WTC11 (cell line): ENCODE results near the gene EHBP1L1. TPM values are rescaled to one million over a fixed set of nuclear protein-coding genes. Genes with fewer than 3 reads are reported as not detected.

ENCODE experiments used
- ATAC-seq: fragments of 200-7000 bp; cut with Tn5 transposase; 2 replicates; pipeline ENCODE4 v1.10.0; 2021; ENCODE audit warnings: mild to moderate bottlenecking, moderate library complexity
- CTCF ChIA-PET: fragments of 300-600 bp; sonication (Branson Sonifier 250); formaldehyde crosslinking; loops from one replicate; lab custom pipeline; 2021; ENCODE audit warnings: antibody characterized with exemption; lab: Charles Lee
- POLR2A ChIA-PET: fragments of 350-600 bp; sonication (Branson Sonifier 250); formaldehyde crosslinking; loops from one replicate; lab custom pipeline; 2021; ENCODE audit warnings: antibody characterized with exemption; lab: Charles Lee
- DNase-seq: peaks from one replicate; pipeline ENCODE4 v3.0.0; 2021; ENCODE audit warnings: low spot score
- H3K27ac Mint-ChIP-seq: 2 replicates; pipeline ENCODE4 v1.8.0; 2021; ENCODE audit warnings: mixed read lengths
- H3K27me3 Mint-ChIP-seq: 2 replicates; pipeline ENCODE4 v1.8.0; 2021; ENCODE audit warnings: low read depth, mild to moderate bottlenecking, moderate library complexity, mixed read lengths
- H3K36me3 Mint-ChIP-seq: 2 replicates; pipeline ENCODE4 v1.8.0; 2021; ENCODE audit warnings: mixed read lengths
- H3K4me1 Mint-ChIP-seq: 2 replicates; pipeline ENCODE4 v1.8.0; 2022; ENCODE audit warnings: mixed read lengths
- H3K4me3 Mint-ChIP-seq: 2 replicates; pipeline ENCODE4 v1.8.0; 2021; ENCODE audit warnings: mild to moderate bottlenecking, moderate library complexity, mixed read lengths
- H3K9me3 Mint-ChIP-seq: 2 replicates; pipeline ENCODE4 v1.8.0; 2021; ENCODE audit warnings: mixed read lengths
- CREB1 ChIP-seq: sonication (generic); formaldehyde crosslinking; IDR thresholded peaks from 2 replicates; pipeline ENCODE4 v1.8.0; 2023; ENCODE audit warnings: mild to moderate bottlenecking, missing genetic modification reagents
- FOXP1 ChIP-seq: sonication (generic); formaldehyde crosslinking; IDR thresholded peaks from 2 replicates; pipeline ENCODE4 v1.8.0; 2022; ENCODE audit warnings: missing genetic modification reagents, mild to moderate bottlenecking, moderate library complexity, borderline replicate concordance
- GTF2I ChIP-seq: fragments of 250-450 bp; sonication (Bioruptor Pico); conservative IDR thresholded peaks from 2 replicates; pipeline ENCODE4 v1.4.0; 2021; ENCODE audit warnings: mild to moderate bottlenecking
- KAT7 ChIP-seq: sonication (generic); formaldehyde crosslinking; IDR thresholded peaks from 2 replicates; pipeline ENCODE4 v1.8.1; 2023; ENCODE audit warnings: missing genetic modification reagents, mild to moderate bottlenecking, borderline replicate concordance
- SP1 ChIP-seq: sonication (generic); formaldehyde crosslinking; conservative IDR thresholded peaks from 2 replicates; pipeline ENCODE4 v1.8.1; 2022; ENCODE audit warnings: missing genetic modification reagents
- TCF7 ChIP-seq: sonication (generic); formaldehyde crosslinking; IDR thresholded peaks from 2 replicates; pipeline ENCODE4 v1.8.0; 2022; ENCODE audit warnings: mild to moderate bottlenecking, low read depth, missing genetic modification reagents, moderate library complexity
- TEAD4 ChIP-seq: sonication (generic); formaldehyde crosslinking; IDR thresholded peaks from 2 replicates; pipeline ENCODE4 v1.8.0; 2022; ENCODE audit warnings: mild to moderate bottlenecking, missing genetic modification reagents
- ZNF396 ChIP-seq: fragments of 250-450 bp; sonication (Bioruptor Pico); IDR thresholded peaks from 2 replicates; pipeline ENCODE4 v1.8.0; 2021; ENCODE audit warnings: mild to moderate bottlenecking, moderate library complexity, borderline replicate concordance
- ZNF423 ChIP-seq: fragments of 250-450 bp; sonication (Bioruptor Pico); IDR thresholded peaks from 2 replicates; pipeline ENCODE4 v2.1.2; 2022; ENCODE audit warnings: mild to moderate bottlenecking, moderate library complexity
- total RNA-seq: library from RNA; stranded (reverse); gene quantifications from 3 replicates; pipeline ENCODE4 v1.2.3, GENCODE V29; 2021
- TF ChIP-seq, protein P1 (sequence below): sonication (generic); formaldehyde crosslinking; IDR thresholded peaks from 2 replicates; pipeline ENCODE4 v1.8.0; 2023; ENCODE audit warnings: mild to moderate bottlenecking, missing genetic modification reagents
- TF ChIP-seq, protein P2 (sequence below): sonication (generic); formaldehyde crosslinking; IDR thresholded peaks from 2 replicates; pipeline ENCODE4 v1.8.1; 2022; ENCODE audit warnings: mild to moderate bottlenecking, moderate library complexity, missing genetic modification reagents
- TF ChIP-seq, protein P3 (sequence below): fragments of 250-450 bp; sonication (Bioruptor Pico); IDR thresholded peaks from 2 replicates; pipeline ENCODE4 v1.9.0; 2021; ENCODE audit warnings: moderate library complexity, mild to moderate bottlenecking, inconsistent platforms, borderline replicate concordance
- TF ChIP-seq, protein P4 (sequence below): sonication (generic); formaldehyde crosslinking; IDR thresholded peaks from 2 replicates; pipeline ENCODE4 v1.8.0; 2022; ENCODE audit warnings: mild to moderate bottlenecking, missing genetic modification reagents
- TF ChIP-seq, protein P5 (sequence below): sonication (generic); formaldehyde crosslinking; IDR thresholded peaks from 2 replicates; pipeline ENCODE4 v1.8.1; 2023; ENCODE audit warnings: mild to moderate bottlenecking, missing genetic modification reagents

EHBP1L1 gene
- total RNA-seq, 1 experiment from 2014 or later, result 11.8 TPM

DNA sequence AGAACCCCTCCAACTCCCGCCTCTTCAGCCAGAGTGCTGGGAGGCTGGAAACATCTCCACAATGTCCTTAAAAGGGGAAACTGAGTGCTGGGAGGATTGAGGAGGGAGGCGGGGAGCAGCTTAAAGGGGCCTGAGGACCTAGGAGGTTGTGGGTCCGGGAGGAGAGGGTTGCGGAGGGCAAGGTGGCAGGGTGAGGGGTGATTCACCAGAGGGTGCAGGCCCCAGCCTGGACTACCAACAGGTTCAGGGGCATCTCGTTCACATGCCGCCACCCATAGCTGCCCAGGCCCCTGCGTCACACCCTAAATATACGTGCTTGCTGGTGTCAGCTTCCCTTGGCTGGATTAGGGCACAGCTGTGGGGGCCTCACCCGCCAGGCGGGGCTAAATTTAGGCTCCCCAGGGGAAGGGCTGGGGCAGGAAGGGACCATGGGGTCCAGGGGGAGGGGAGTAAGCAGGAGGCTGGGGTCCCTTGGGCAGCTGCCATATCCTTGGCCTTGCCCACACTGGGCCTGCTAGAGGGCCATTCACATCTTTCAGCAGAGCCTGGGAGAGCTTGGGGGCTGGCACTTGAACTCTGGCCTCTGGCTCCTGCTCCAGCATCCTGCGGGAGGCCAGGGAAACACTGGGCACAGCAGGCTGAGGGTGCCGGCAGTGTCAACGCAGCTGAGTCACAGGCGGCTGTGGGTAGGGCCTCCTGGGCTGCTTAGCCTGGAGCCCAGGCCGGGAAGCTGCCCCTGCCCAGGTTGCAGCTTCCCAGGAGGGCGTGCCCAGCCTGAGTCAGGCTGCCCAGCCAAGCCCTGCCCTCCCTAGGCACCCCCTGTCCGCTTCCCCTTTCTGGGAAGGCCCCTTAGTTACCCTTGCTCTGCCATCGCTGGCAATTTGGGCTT, 1.3 kb downstream of the EHBP1L1 start (continued):
- TF ChIP-seq, protein P1, sequence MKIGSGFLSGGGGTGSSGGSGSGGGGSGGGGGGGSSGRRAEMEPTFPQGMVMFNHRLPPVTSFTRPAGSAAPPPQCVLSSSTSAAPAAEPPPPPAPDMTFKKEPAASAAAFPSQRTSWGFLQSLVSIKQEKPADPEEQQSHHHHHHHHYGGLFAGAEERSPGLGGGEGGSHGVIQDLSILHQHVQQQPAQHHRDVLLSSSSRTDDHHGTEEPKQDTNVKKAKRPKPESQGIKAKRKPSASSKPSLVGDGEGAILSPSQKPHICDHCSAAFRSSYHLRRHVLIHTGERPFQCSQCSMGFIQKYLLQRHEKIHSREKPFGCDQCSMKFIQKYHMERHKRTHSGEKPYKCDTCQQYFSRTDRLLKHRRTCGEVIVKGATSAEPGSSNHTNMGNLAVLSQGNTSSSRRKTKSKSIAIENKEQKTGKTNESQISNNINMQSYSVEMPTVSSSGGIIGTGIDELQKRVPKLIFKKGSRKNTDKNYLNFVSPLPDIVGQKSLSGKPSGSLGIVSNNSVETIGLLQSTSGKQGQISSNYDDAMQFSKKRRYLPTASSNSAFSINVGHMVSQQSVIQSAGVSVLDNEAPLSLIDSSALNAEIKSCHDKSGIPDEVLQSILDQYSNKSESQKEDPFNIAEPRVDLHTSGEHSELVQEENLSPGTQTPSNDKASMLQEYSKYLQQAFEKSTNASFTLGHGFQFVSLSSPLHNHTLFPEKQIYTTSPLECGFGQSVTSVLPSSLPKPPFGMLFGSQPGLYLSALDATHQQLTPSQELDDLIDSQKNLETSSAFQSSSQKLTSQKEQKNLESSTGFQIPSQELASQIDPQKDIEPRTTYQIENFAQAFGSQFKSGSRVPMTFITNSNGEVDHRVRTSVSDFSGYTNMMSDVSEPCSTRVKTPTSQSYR, result no peak
- TF ChIP-seq, protein P2, sequence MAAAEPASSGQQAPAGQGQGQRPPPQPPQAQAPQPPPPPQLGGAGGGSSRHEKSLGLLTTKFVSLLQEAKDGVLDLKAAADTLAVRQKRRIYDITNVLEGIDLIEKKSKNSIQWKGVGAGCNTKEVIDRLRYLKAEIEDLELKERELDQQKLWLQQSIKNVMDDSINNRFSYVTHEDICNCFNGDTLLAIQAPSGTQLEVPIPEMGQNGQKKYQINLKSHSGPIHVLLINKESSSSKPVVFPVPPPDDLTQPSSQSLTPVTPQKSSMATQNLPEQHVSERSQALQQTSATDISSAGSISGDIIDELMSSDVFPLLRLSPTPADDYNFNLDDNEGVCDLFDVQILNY, result no peak
- TF ChIP-seq KAT7 (CRISPR knock-in tag) (no peak), ZNF423 (no peak), SP1 (CRISPR knock-in tag) (no peak), TEAD4 (CRISPR knock-in tag) (no peak), FOXP1 (CRISPR knock-in tag) (no peak)

DNA sequence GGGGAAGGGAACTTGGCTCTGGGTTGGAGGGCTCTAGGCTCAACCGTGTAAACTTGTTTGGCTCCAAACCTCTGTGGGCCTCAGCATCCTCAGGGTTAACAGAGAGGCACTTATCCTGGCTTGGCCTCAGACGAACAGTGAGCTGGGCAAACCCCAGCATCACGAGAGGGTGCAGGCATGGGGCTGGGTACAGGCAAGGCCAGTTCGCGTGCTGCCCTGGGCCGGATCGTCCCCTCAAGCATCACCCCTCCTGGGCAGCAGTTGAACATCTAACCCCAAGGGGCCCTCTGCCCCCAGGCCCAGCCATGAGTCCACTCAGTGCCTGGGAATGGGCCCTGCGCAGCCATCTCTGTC, 1.9 kb downstream of the EHBP1L1 start:
- TF ChIP-seq, protein P3, sequence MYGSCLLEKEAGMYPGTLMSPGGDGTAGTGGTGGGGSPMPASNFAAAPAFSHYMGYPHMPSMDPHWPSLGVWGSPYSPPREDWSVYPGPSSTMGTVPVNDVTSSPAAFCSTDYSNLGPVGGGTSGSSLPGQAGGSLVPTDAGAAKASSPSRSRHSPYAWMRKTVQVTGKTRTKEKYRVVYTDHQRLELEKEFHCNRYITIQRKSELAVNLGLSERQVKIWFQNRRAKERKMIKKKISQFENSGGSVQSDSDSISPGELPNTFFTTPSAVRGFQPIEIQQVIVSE (CRISPR knock-in tag), result no peak
- no peak for TF ChIP-seq CREB1
- TF ChIP-seq, protein P1, result no peak
- peaks cover 22% of the 10 kb centered on the region for H3K4me1 Mint-ChIP-seq
- DNase-seq (no peak), ATAC-seq (no peak)
- H3K9me3 Mint-ChIP-seq, result no peaks in the 10 kb centered on the region
- no peaks in the 10 kb centered on the region for H3K36me3 Mint-ChIP-seq
- CTCF ChIA-PET, result interaction anchor here (0.7 to 4.0 kb wide), 5 partner anchors 10 to 48 kb away, joined by 3 to 55 read pairs (median 7); partner anchors contain the start of gene PCNX3
- H3K27ac Mint-ChIP-seq, result no peak overlapping the region
- H3K4me3 Mint-ChIP-seq, result no peak overlapping the region
- H3K27me3 Mint-ChIP-seq, result peaks cover 51% of the 10 kb centered on the region
- POLR2A ChIA-PET, result no interaction called here

DNA sequence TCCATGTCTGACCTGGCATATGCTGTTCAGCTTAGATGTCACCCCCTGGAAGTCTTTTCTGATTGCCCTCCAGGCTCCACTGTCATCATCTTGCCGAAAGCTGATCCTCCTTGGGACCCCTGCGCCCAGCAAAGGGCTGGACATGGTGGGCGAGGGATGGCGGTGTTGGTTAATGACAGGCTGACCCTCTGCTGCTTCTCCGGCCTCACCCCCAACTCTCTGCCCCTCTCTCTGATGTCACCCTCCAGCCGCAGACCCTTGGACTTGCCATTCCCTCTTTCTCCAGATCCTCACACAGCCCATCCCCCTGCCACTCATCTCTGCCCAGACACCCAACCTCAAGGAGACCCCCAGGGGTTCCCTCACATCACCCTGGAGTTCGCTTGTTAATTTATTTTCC, 2.3 kb downstream of the EHBP1L1 start:
- ChIA-PET POLR2A (no interaction called here), CTCF (interaction anchor here (0.7 to 4.0 kb wide), 4 partner anchors 10 to 37 kb away, joined by 3 to 55 read pairs (median 18); partner anchors contain the start of gene PCNX3)
- Mint-ChIP-seq H3K36me3 (no peaks in the 10 kb centered on the region), H3K4me1 (peaks cover 19% of the 10 kb centered on the region), H3K27ac (no peak overlapping the region), H3K27me3 (peaks cover 55% of the 10 kb centered on the region), H3K4me3 (no peak overlapping the region), H3K9me3 (no peaks in the 10 kb centered on the region)
- TF ChIP-seq ZNF396 (CRISPR knock-in tag) (no peak), FOXP1 (CRISPR knock-in tag) (no peak), GTF2I (CRISPR knock-in tag) (no peak), TEAD4 (CRISPR knock-in tag) (no peak), TCF7 (CRISPR knock-in tag) (no peak)
- TF ChIP-seq, protein P4, sequence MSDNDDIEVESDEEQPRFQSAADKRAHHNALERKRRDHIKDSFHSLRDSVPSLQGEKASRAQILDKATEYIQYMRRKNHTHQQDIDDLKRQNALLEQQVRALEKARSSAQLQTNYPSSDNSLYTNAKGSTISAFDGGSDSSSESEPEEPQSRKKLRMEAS (CRISPR knock-in tag), result no peak
- TF ChIP-seq, protein P5, sequence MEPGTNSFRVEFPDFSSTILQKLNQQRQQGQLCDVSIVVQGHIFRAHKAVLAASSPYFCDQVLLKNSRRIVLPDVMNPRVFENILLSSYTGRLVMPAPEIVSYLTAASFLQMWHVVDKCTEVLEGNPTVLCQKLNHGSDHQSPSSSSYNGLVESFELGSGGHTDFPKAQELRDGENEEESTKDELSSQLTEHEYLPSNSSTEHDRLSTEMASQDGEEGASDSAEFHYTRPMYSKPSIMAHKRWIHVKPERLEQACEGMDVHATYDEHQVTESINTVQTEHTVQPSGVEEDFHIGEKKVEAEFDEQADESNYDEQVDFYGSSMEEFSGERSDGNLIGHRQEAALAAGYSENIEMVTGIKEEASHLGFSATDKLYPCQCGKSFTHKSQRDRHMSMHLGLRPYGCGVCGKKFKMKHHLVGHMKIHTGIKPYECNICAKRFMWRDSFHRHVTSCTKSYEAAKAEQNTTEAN, result no peak
- ATAC-seq, result no peak
- DNase-seq, result no peak
